NK-92 (cell line): ENCODE data around the gene SEMA4B.
A peak's percentile ranks its signal among the peaks of the same experiment; 100 is the strongest.
"Not testable (repeated sequence)": the region's sequence is repeated elsewhere in the genome, so short reads cannot be mapped to it uniquely, and the experiment has no call there.

ENCODE experiments used
- DNase-seq: peaks from one replicate; lab custom pipeline; 2025; ENCODE audit not compliant: unreplicated experiment; lab: John Stamatoyannopoulos, UW

SEMA4B gene

GRCh38 chr15:90257776-90258175 is 56.6 kb downstream of the SEMA4B start:
- no peak for DNase-seq

GRCh38 chr15:90259524-90259923 is 58.4 kb downstream of the SEMA4B start:
- no peak for DNase-seq

GRCh38 chr15:90260731-90261130 is 59.6 kb downstream of the SEMA4B start:
- DNase-seq, result not testable (repeated sequence)

GRCh38 chr15:90261811-90262210 is 60.7 kb downstream of the SEMA4B start:
- DNase-seq, result no peak

- no peak for DNase-seq
Measured at GRCh38 chr15:90262426-90262825, 61.3 kb downstream of the SEMA4B start.

DNA sequence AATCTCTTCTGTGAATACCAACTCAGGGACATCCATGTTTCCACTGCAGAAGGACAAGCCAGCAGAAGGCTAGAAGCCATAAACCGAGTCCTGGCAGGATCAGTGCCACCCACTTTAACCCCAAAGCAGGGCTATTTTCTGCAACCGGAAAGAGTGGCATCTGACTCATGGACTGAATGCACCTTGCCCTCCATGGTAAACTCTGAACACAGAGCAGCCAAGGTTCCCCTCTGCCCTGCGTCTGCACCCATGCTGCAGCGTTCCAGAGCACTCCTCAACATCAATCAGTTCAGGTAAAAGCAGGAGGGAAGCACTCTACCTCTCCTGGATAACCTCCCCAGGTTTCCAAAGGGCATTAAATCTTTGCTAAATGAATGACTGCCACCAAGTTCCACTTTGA is 63.5 kb downstream of the SEMA4B start:
- no peak for DNase-seq

- peak; percentile 70 for DNase-seq
Measured at GRCh38 chr15:90265271-90266060, 64.3 kb downstream of the SEMA4B start, which contains the start of gene NGRN. Gene NGRN (plus strand): TSS chr15:90265672. CDS start chr15:90265713, 41 bp downstream.

- no peak for DNase-seq
Measured at GRCh38 chr15:90266061-90266431, 64.9 kb downstream of the SEMA4B start.

GRCh38 chr15:90266485-90266884 is 65.4 kb downstream of the SEMA4B start:
- no peak for DNase-seq

DNA sequence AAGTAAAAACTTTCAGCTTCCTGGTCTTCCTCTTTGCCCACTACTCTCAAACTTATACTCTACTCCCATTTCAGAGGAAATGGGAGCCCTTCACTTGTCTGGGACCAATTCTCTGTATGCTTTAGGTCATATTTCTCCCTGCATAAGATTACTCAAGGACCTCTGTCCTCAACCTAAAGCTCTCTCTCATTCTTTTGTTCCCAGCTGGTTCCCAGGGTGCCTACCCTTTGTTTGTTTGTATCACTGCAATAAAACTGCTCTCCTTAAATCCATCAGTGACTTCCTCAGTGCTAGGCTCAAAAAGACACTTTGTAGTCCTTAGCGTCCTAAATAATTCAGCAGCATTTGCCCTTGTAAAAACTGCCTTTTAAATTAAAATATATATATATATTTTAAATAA is 67.3 kb downstream of the SEMA4B start:
- no peak for DNase-seq

GRCh38 chr15:90270502-90271150 is 69.5 kb downstream of the SEMA4B start:
- no peak for DNase-seq

DNA sequence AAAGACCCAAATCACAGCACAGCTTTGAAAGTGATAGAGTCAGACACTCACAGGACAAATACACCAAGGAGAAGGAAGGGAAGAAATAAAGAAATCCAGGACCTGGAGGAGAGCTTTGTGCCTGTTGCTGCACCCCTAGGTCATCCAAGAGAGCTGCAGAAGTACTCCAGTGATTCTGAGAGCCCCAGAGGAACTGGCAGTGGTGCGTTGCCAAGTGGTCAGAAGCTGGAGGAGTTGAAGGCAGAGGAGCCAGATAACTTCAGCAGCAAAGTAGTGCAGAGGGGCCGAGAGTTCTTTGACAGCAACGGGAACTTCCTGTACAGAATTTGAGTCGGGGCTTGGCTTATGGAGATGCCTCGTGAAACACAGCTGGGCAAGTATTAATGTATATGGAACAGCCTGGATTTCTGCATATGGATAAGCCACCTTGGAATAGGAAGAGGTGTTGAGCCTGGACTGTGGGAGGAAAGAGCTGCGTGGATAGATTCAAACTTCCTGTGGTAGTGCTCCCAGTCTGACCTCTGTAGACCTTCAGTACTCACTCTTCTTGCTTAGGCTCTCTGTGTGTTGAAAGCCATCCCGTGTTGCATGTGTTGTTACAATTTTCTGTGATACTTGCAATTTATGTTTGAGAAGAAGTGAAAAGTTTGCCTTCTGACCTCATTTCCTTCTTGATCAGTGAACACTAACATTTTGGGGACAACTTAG is 70.5 kb downstream of the SEMA4B start:
- DNase-seq, result no peak

DNA sequence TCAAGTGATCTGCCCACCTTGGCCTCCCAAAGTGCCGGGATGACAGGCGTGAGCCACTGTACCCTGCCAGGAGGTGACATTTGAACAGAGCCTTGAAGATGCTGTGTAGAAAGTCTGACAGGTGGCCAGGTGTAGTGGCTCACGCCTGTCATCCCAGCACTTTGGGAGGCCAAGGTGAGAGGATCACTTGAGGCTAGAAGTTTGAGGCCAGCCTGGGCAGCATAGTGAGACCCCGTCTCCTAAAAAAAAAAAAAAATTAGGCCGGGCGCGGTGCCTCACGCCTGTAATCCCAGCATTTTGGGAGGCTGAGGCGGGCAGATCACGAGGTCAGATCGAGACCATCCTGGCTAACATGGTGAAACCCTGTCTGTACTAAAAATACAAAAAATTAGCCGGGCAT is 77.3 kb downstream of the SEMA4B start:
- DNase-seq, result not testable (repeated sequence)
